Muscle of back (tissue), 11 donors: ENCODE data around the gene PPT2. TPM values are rescaled to one million over a fixed set of nuclear protein-coding genes. Genes with fewer than 3 reads are reported as not detected.
"Not testable (repeated sequence)": the region's sequence is repeated elsewhere in the genome, so short reads cannot be mapped to it uniquely, and the experiment has no call there.

Experiments
- DNase-seq, 3 donors: peaks; one replicate each; pipeline versions ENCODE4 v3.0.0 to v3.0.0-alpha.2; 2013
- polyA plus RNA-seq, 10 donors: library from polyadenylated mRNA; unstranded; fragments of 120-200 nt; gene quantifications; one replicate each; pipeline ENCODE4 v1.2.1, GENCODE V29; 2013; ENCODE audit not compliant: insufficient read length in 10 of 10

PPT2 gene
- polyA plus RNA-seq, 10 donors = 22.3 to 37.4 (median 29.0) TPM

GRCh38 chr6:32188381-32189068 is 34.6 kb downstream of the PPT2 start:
- DNase-seq = peak in 2 of 3 donors; percentile 33 to 68

GRCh38 chr6:32189069-32189741 is 35.3 kb downstream of the PPT2 start:
- peak in 1 of 3 donors; percentile 56 for DNase-seq

DNA sequence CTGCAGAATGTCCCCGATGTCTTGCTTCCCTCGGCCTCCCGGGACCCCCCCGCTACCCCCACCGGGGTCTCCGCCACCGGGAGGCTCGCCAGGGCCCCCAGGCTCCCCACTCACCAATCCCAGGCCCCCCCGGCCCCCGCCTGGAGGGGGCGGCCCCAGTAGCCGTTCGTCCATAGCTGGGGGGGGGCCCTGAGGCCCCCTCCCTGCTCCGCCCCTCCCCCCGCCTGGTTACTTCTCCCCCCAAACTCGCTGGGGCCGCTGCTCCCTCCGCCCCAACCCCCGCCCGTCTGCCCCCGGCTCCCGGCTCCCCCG is 35.8 kb downstream of the PPT2 start:
- peak in 1 of 3 donors; percentile 47 for DNase-seq

DNA sequence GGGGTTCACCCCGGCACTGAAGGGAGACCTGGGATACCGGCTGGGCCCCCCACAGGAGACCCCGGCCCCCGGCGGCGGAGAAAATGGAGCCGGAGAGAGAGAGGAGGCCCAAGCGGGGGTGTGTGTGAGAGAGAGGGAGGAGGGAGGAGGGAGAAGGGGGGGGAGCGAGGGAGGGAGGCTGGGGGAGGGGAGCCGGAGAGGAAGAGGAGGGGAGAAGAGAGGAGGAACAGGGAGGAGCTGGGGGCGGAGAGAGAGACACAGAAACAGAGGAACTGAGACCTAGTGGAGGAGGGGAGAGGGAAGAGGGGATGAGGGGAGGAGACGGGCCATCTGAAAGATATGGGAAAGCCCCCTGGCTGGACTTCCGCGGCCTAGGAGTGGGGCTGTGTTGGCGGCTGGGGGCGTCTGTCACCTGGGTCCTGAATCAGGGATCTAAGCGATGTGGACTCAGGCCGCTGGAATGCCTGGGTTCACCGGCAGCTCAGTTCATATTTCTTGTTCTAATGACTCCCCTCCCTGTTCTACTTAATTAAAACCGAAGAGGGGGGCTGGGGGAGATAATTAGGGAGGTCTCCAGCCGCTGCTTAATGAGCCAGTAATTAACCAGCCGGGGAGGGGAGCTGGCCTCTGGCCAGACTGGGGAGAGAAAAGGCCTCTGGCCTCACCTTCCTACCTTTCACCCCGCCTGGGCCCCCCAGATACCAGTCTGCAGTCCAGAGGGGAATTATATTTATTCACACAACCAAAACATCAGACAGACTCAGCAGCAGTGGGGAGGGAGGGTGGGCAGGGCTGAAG is 36.3 kb downstream of the PPT2 start, which contains the start of gene PBX2:
Gene PBX2 (minus strand): TSS at position 149 of the 798 bp plus-strand sequence. CDS start 287 bp downstream, outside the sequence.
- DNase-seq = peak; percentile 93 to 97 (median 95)

- no peak for DNase-seq
Measured at GRCh38 chr6:32190911-32191677, 37.2 kb downstream of the PPT2 start.

DNA sequence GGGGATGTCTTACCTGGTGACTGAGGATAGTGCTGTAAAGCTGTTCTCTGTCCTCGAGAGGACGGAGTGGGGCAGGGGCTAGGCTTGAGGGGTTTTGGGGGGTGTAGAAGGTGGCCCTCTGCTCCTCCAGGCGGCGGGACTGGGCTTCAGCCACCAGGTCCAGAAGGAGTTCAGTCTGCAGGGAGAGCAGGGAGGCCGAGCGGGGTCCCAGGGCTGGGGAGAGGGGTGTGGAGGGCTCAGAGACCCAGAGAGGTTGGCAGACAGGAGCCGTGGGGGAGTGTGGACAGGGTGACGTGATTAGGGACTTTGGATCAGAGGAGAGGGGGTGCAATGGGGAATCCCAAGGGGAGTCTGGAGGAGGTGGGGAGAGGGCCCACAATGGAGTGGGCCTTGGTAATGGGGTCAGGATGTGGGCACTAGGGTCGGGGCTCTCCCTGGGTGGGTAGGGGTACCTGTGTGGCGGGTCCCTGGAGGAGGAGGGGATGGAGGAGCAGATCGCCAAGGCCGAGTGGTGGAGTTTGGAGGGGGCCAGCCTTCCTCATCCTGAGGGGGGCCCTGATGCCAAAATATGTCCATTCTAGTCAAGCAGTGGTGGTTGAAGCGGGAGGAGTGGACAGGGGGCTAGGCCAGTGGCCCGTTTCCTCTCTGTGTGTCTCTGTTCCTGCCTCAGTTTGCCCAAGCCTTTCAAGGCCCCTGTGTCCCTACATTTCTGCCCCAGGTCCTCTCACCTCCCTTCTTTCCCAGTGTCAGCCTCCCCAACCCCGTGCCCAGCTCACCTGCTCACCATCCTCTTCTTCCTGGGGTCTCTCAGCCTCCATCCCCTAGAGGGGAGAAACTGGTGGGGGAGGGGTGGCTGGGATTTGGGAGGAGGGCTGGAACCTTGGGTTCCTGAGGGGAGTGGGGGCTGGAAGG is 38.0 kb downstream of the PPT2 start:
- no peak for DNase-seq

DNA sequence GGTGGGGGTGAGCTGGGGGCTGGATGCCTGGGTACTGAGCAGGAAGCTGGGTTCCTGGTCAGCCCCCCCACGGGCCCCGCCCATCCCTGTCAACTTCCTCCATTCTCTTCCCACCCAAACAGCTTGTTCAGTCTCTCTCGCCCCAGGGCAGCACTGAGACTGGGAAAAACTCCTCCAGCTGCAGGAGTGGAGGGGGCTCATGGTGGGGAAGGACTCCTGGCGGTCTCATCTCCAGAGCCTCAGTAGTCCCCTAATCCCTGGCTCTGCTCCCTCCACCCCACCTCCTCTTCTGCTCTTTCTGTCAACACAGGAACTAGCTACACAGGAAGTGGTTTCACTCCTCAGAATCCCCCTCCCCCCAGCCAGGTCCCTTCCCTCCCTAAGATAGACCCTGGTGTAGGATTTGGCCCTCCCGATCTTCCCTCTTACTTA is 38.7 kb downstream of the PPT2 start, which contains the start of gene GPSM3:
Gene GPSM3 (minus strand): TSS at position 36 of the 432 bp plus-strand sequence. CDS start 130 bp downstream, outside the sequence.
- DNase-seq = peak in 1 of 3 donors; percentile 64

DNA sequence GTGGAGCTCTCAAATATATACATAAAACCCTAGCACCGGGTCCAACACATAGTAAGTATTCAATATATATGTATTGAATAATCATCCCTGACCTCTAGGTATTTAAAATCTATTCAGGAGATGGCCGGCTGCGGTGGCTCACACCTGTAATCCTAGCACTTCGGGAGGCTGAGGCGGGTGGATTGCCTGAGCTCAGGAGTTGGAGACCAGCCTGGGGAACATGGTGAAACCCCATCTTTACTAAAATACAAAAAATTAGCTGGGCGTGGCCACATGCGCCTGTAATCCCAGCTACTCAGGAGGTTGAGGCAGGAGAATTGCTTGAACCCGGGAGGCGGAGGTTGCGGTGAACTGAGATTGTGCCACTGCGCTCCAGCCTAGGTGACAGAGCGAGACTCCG is 39.2 kb downstream of the PPT2 start:
- not testable (repeated sequence) for DNase-seq

DNA sequence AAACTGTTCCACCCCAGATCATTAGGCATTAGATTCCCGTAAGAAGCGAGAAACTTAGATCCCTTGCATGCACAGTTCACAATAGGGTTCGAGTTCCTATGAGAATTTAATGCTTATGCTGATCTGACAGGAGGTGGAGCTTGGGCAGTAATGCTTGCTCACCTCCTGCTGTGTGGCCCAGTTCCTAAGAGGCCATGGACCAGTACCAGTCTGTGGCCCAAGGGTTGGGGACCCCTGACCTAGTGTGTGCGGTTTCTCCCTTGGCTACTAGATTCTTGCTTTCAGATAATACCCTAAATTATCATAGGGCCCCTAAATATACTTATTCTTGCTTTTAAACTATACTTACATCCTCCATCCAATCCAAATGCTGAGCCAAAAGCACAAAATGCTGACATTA is 40.4 kb downstream of the PPT2 start:
- peak in 1 of 3 donors; percentile 8 for DNase-seq

DNA sequence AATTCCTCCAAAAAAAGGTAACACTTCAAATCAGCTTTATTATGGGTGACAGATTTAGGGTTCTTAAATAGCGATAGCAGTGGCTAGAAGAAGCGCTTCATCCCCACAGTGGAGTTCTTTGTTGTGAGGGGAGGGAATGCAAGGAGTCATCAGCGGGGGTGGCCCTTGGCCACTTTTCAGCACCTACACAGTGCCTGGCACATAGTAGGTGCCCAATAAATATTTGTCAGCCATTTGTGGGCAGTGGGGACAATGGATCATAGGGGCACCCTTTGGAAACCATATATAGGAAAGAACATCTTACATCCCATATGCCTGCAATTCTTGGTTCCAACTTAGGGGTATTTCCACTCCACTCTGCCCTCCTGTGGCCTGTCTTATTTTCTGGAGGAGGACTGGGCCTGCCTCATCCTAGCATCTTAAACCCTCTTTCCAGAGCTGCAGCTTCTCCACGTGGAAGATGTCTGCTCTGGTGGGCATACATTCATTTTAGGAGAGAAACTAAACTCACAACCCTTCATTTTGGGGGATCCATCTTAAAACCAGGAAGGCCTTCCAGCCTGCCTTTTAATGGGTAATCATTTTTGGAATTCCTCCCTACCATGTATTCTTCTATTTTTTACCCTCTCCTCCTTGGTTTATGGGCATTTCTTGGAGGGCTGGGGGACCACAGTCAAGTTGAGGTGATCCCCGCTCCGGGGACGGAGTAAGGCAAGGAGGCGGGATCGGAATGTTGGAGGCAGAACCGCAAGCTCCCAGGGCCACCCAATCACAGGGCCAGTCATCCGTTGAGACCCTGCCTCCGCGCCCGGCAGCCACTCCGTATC is 41.1 kb downstream of the PPT2 start:
- no peak for DNase-seq

GRCh38 chr6:32195652-32195901 is 41.6 kb downstream of the PPT2 start:
- DNase-seq = peak; percentile 100

DNA sequence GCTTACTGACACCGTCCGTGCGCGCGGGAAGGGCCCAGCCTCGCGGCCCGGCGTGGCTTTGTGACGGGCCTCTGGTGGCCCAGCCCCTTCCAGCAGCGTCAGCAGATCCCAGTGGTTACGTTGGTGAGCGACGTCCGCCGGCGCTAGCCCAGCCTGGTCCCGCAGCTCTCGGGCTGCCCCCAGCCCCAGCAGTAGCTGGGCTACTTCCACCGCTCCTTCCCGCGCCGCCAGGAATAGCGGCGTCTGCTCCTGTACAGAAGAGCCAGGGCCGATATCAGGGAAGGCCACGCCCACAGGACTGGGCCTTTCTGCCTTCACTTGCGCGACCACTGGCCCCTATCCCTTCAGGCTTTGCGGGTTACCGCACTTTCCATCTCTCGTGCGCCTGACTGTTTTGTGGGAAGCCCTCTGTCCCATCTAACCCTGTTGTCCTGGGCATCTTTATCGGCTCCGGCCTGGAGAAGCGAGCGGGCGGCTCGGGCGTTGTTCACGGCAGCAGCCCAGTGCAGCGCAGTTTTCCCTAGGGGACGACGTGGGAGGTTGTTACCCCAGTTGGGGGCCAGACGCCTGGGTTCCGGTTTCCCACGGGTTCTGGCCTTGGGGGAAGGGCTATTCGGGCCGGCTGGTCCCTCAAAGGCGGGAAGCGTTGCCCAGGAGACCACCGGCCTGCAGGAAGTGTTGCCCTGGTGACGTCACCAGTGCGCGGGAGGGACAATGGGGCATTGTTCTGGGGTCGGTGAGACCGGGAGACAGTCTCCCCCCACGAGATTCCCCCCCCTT is 42.2 kb downstream of the PPT2 start:
- peak; percentile 84 to 96 (median 90) for DNase-seq

- peak in 2 of 3 donors; percentile 56 to 76 for DNase-seq
Measured at GRCh38 chr6:32196682-32197616, 43.0 kb downstream of the PPT2 start.

DNA sequence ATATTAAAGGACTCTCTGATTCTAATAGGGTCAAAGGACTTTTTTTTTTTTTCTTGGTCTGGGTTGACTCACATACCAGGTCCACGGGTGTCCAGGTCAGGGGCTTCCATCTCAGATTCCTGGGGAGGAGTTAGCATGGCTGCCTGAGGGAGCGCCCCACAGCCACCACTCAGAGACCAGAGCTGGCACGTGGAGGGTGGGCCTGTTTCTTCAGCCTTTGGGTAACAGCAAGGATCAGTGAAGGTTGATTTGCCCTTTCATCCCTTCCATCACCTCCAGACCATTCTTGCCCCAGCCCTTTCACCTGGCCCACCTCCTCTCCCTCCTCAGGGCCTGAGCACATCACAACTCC is 44.4 kb downstream of the PPT2 start:
- no peak for DNase-seq

- DNase-seq = no peak
Measured at GRCh38 chr6:32198866-32199265, 44.9 kb downstream of the PPT2 start.

DNA sequence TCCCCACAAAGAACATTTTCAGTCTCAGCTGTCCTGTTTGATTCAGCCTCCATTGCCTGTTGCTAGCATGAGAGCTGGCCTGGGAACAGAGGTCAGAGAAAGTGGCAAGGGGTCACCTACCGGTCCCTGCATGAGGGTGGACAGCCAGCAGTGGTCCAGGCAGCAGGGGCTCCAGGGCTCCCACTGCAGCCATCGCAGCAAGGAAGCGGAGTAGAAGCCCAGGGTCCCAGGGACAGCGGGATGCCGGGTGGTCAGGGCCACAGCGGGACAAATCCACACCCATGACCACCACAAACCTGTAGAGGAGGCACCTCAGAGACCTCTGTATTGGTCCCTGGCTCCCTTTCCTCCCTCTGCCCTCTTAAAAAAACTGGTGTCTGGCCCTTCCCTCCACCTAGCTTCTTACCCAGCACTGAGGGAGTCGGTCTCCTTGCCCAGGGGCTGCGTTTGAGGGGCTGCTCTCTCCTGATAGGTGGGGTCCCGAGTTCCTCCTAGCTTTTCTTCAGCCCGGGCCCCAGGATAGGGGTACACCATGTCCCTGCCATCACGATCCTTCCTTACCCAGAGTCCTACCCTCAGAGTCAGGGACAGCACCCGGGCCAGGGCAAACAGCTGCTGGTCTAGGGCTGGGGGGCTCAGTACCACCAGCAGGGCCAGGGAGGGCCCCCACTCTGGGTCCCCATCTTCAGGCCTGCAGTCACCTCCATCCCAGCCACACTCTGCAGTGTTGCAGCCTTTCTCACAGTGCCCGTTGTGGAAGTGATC is 47.0 kb downstream of the PPT2 start:
- no peak for DNase-seq

GRCh38 chr6:32202186-32202585 is 48.2 kb downstream of the PPT2 start:
- no peak for DNase-seq
